Hepatocyte (in vitro differentiated cells): Measurements from ENCODE around the gene ACOX3. TPM values are rescaled to one million over a fixed set of nuclear protein-coding genes. Genes with fewer than 3 reads are reported as not detected.

Experiments
- DNase-seq: peaks from one replicate; pipeline ENCODE4 v3.0.0-alpha.2; 2016; ENCODE audit warnings: low spot score
- H2AFZ ChIP-seq: fragments of 200-600 bp; sonication (generic); 2 replicates; pipeline ENCODE4 v1.6.0; 2016; ENCODE audit warnings: antibody characterized with exemption, mild to moderate bottlenecking
- H3K27ac ChIP-seq: fragments of 200-600 bp; sonication (generic); 2 replicates; pipeline ENCODE4 v1.5.1; 2016; ENCODE audit warnings: mild to moderate bottlenecking
- H3K27me3 ChIP-seq: fragments of 200-600 bp; sonication (generic); 2 replicates; pipeline ENCODE4 v1.6.1; 2016
- H3K36me3 ChIP-seq: fragments of 200-600 bp; sonication (generic); replicated peaks from 2 replicates; pipeline ENCODE4 v1.5.1; 2016; ENCODE audit warnings: low read depth; ENCODE audit not compliant: insufficient read depth
- H3K4me1 ChIP-seq: fragments of 200-600 bp; sonication (generic); 2 replicates; pipeline ENCODE4 v1.5.1; 2016; ENCODE audit warnings: mild to moderate bottlenecking, moderate library complexity; ENCODE audit not compliant: insufficient read depth
- H3K4me2 ChIP-seq: fragments of 200-600 bp; sonication (generic); 2 replicates; pipeline ENCODE4 v1.6.0; 2016
- H3K4me3 ChIP-seq: fragments of 200-600 bp; sonication (generic); 2 replicates; pipeline ENCODE4 v1.5.1; 2016; ENCODE audit warnings: mild to moderate bottlenecking
- H3K79me2 ChIP-seq: fragments of 200-600 bp; sonication (generic); 2 replicates; pipeline ENCODE4 v1.6.0; 2017; ENCODE audit warnings: mild to moderate bottlenecking
- H3K9me2 ChIP-seq: fragments of 200-600 bp; sonication (generic); replicated peaks from 2 replicates; pipeline ENCODE4 v1.6.0; 2017; ENCODE audit warnings: mild to moderate bottlenecking; ENCODE audit not compliant: insufficient read depth
- H3K9me3 ChIP-seq: fragments of 200-600 bp; sonication (generic); 2 replicates; pipeline ENCODE4 v1.5.1; 2016; ENCODE audit warnings: low read depth, mild to moderate bottlenecking
- H4K20me1 ChIP-seq: fragments of 200-600 bp; sonication (generic); 2 replicates; pipeline ENCODE4 v1.6.0; 2016; ENCODE audit warnings: mild to moderate bottlenecking; ENCODE audit not compliant: insufficient read depth, poor library complexity, severe bottlenecking
- CTCF ChIP-seq: fragments of 200-600 bp; sonication (generic); IDR thresholded peaks from 2 replicates; pipeline ENCODE4 v1.5.1; 2016; ENCODE audit warnings: antibody characterized with exemption, mild to moderate bottlenecking; ENCODE audit not compliant: poor library complexity
- EZH2 ChIP-seq: fragments of 200-600 bp; sonication (generic); IDR thresholded peaks from 2 replicates; pipeline ENCODE4 v1.6.1; 2016; ENCODE audit warnings: antibody characterized with exemption, mild to moderate bottlenecking, borderline replicate concordance
- EZH2phosphoT487 ChIP-seq: fragments of 200-600 bp; sonication (generic); IDR thresholded peaks from one replicate; pipeline ENCODE4 v1.6.1; 2018; ENCODE audit warnings: antibody characterized with exemption, mild to moderate bottlenecking, low read depth, moderate library complexity; ENCODE audit not compliant: unreplicated experiment, severe bottlenecking
- WGBS: methylation state at CpG from one replicate; pipeline ENCODE4 v1.1.6; 2016; ENCODE audit warnings: low lambda C conversion rate; ENCODE audit errors: missing lambda C conversion rate; 5-methylcytosine and 5-hydroxymethylcytosine counted together
- polyA plus RNA-seq: library from polyadenylated mRNA; unstranded; fragments of >200 nt; fragmentation: Nextera tagmentation; extraction: Ambion mirVana; gene quantifications from 2 replicates; pipeline ENCODE4 v1.2.1, GENCODE V29; 2016
- total RNA-seq: library from RNA; depleted of rRNA; stranded (reverse); fragments of >200 nt; gene quantifications from 2 replicates; pipeline ENCODE4 v1.2.3, GENCODE V29; 2014

The ACOX3 gene
- total and polyA plus RNA-seq, 2 experiments from 2014 or later: 17.6 to 22.5 TPM

DNA sequence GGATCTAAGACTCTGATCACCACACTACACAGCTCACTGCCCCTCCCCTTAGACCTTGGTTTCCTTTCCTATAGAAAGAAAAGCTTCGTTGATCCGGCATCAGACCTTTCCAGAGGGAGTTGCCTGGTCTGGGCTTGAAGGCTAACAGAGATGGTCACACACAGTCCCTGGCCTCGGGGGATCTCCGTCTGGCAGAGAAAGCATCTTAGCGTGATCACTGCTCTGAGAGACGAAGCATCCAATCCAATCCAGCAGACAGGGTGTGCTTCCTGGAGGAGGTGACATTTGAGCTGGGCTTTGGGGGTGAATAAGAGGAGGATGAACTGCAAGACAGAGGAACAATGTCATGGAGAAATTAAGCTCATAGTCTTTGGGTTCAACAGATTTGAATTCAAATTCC, 121.5 kb downstream of the ACOX3 start:
- H4K20me1 ChIP-seq: no peaks in the 10 kb centered on the region
- H3K4me2 ChIP-seq: no peak overlapping the region
- H3K27ac ChIP-seq: no peak overlapping the region
- no peak for DNase-seq
- 75% methylated on average over 6 of the region's 6 CpGs for WGBS
- no peaks in the 10 kb centered on the region for H3K9me3 ChIP-seq
- peaks cover 18% of the 10 kb centered on the region for H3K4me1 ChIP-seq
- no peak for TF ChIP-seq EZH2
- TF ChIP-seq CTCF: no peak
- no peak for TF ChIP-seq EZH2phosphoT487
- no peak overlapping the region for H2AFZ ChIP-seq
- H3K36me3 ChIP-seq: no peaks in the 10 kb centered on the region
- H3K4me3 ChIP-seq: no peak overlapping the region
- H3K27me3 ChIP-seq: no peaks in the 10 kb centered on the region
- no peaks in the 10 kb centered on the region for H3K79me2 ChIP-seq
- no peaks in the 10 kb centered on the region for H3K9me2 ChIP-seq

- TF ChIP-seq CTCF: no peak
- TF ChIP-seq EZH2: no peak
- TF ChIP-seq EZH2phosphoT487: no peak
- no peak overlapping the region for H3K27ac ChIP-seq
- no peaks in the 10 kb centered on the region for H3K36me3 ChIP-seq
- no peak for DNase-seq
- 86% methylated on average over 7 of the region's 7 CpGs for WGBS
- no peak overlapping the region for H2AFZ ChIP-seq
- no peak overlapping the region for H3K4me3 ChIP-seq
- H4K20me1 ChIP-seq: no peaks in the 10 kb centered on the region
- no peaks in the 10 kb centered on the region for H3K9me2 ChIP-seq
- no peaks in the 10 kb centered on the region for H3K9me3 ChIP-seq
- no peak overlapping the region for H3K4me2 ChIP-seq
- peaks cover 18% of the 10 kb centered on the region for H3K4me1 ChIP-seq
- H3K27me3 ChIP-seq: no peaks in the 10 kb centered on the region
- no peaks in the 10 kb centered on the region for H3K79me2 ChIP-seq
Observed at GRCh38 chr4:8318509-8318908, 122.0 kb downstream of the ACOX3 start.

GRCh38 chr4:8317474-8317873, 123.0 kb downstream of the ACOX3 start:
- no peaks in the 10 kb centered on the region for H3K9me3 ChIP-seq
- TF ChIP-seq EZH2phosphoT487 (no peak), EZH2 (no peak), CTCF (no peak)
- WGBS: 94% methylated on average over 6 of the region's 6 CpGs

GRCh38 chr4:8316911-8317351, 123.6 kb downstream of the ACOX3 start:
- no peaks in the 10 kb centered on the region for H4K20me1 ChIP-seq
- H3K36me3 ChIP-seq: no peaks in the 10 kb centered on the region
- H3K27me3 ChIP-seq: no peaks in the 10 kb centered on the region
- DNase-seq: no peak
- H3K4me2 ChIP-seq: no peak overlapping the region
- H3K9me3 ChIP-seq: no peaks in the 10 kb centered on the region
- TF ChIP-seq EZH2phosphoT487 (no peak), CTCF (no peak), EZH2 (no peak)
- no peaks in the 10 kb centered on the region for H3K9me2 ChIP-seq
- H2AFZ ChIP-seq: no peak overlapping the region
- H3K27ac ChIP-seq: no peak overlapping the region
- no peak overlapping the region for H3K4me3 ChIP-seq
- H3K79me2 ChIP-seq: no peaks in the 10 kb centered on the region
- WGBS: 94% methylated on average over 15 of the region's 15 CpGs
- peaks cover 18% of the 10 kb centered on the region for H3K4me1 ChIP-seq

More at GRCh38 chr4:8317474-8317873, 123.0 kb downstream of the ACOX3 start:
- no peaks in the 10 kb centered on the region for H3K9me2 ChIP-seq
- no peak overlapping the region for H3K4me2 ChIP-seq
- no peak overlapping the region for H2AFZ ChIP-seq
- H3K36me3 ChIP-seq: no peaks in the 10 kb centered on the region
- no peaks in the 10 kb centered on the region for H3K79me2 ChIP-seq
- H3K4me3 ChIP-seq: no peak overlapping the region
- H3K27ac ChIP-seq: no peak overlapping the region
- peaks cover 18% of the 10 kb centered on the region for H3K4me1 ChIP-seq
- DNase-seq: no peak
- H4K20me1 ChIP-seq: no peaks in the 10 kb centered on the region
- H3K27me3 ChIP-seq: no peaks in the 10 kb centered on the region
